Measurements from ENCODE around the gene TRAM2. TPM values are rescaled to one million over a fixed set of nuclear protein-coding genes. Genes with fewer than 3 reads are reported as not detected.

The TRAM2 gene
- total RNA-seq, 1 donor from 2014 or later = 22.1 TPM

DNA sequence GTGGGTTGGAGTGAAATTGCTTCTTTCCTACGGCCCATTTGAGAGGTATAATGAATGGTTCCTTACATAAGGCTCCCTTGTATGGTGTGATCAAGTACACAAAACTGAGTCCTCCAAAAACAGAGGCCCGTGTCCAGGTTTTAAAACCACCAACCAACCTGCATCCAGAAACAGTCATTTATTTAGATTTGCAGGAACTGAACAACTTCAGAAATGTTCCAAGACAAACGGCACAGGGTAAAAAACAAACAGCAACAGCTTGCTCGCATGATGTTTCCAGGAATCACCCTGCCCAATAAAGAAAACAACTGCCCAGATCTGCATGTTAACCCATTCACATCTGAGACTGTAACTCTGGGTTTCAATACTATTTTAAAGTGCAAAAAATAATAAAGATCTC lies 40.2 kb upstream of the TRAM2 start:
- Mint-ChIP-seq H3K27ac (no peak overlapping the region), H3K4me3 (no peak overlapping the region), H3K36me3 (no peaks in the 10 kb centered on the region), H3K4me1 (no peaks in the 10 kb centered on the region), H3K27me3 (ENCODE audit: low read depth) (no peaks in the 10 kb centered on the region), H3K9me3 (no peaks in the 10 kb centered on the region)
- TF ChIP-seq CTCF (IDR thresholded peaks at IDR 0.05; ENCODE audit: unreplicated experiment) = no peak
- DNase-seq (ENCODE audit: low spot score in 2 of 2, unreplicated experiment in 2 of 2) = no peak

DNA sequence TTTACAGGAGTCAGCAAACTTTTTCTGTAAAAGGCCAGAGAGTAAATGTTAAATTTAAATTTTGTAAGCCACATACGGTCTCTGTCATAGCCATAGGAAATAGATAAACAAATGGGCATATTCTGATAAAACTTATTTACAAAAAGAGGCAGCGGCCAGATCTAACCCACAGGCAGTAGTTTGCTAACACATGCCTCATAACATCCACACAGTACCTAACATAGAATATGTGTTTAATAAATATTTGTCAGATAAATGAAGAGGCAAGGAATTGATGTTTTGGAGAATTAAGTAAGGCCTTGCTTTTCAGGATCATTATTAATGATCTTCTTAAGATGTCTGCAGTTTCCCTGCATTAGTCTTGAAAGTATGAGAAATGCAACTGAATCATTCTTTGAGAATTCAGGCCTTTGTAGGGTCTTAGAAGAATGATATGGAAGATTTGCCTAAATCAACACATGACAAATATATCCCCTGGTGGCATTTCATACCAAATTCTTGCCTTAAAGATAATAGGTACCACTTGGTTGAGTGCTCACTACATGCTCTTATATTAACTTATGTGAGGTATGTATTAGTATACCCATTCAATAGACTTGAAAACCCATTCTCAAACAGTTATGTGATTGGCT lies 39.3 kb upstream of the TRAM2 start:
- Mint-ChIP-seq H3K4me1 (no peaks in the 10 kb centered on the region), H3K27me3 (ENCODE audit: low read depth) (no peaks in the 10 kb centered on the region), H3K4me3 (no peak overlapping the region), H3K9me3 (no peaks in the 10 kb centered on the region), H3K36me3 (no peaks in the 10 kb centered on the region), H3K27ac (no peak overlapping the region)
- no peak for DNase-seq (ENCODE audit: low spot score in 2 of 2, unreplicated experiment in 2 of 2)
- no peak for TF ChIP-seq CTCF (IDR thresholded peaks at IDR 0.05; ENCODE audit: unreplicated experiment)

- no peaks in the 10 kb centered on the region for H3K36me3 Mint-ChIP-seq
- H3K27ac Mint-ChIP-seq = no peak overlapping the region
- TF ChIP-seq CTCF (IDR thresholded peaks at IDR 0.05; ENCODE audit: unreplicated experiment) = no peak
- no peaks in the 10 kb centered on the region for H3K27me3 Mint-ChIP-seq (ENCODE audit: low read depth)
- H3K4me3 Mint-ChIP-seq = no peak overlapping the region
- DNase-seq (ENCODE audit: low spot score in 2 of 2, unreplicated experiment in 2 of 2) = no peak
- H3K9me3 Mint-ChIP-seq = peaks cover 17% of the 10 kb centered on the region
- peaks cover 8% of the 10 kb centered on the region for H3K4me1 Mint-ChIP-seq
Observed at GRCh38 chr6:52612336-52613054, 35.6 kb upstream of the TRAM2 start.

DNA sequence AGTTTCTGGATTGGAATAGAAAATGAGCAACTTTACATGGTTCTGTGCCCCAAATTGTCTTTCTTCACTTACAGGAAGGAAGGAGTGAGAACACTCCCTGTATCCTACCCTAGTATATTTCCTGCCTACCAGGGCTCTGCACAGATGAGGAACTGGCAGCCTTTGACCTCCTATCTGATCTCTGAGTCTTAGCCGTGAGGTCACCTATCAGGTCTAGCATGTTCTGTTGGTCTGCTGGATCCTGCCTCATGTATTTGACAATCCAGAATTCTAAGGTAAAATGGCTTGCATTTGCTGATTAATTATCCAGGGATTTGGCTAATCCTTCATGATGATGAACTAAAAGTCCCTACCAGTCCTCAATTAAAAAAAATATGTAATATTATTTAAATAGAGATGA lies 35.0 kb upstream of the TRAM2 start:
- Mint-ChIP-seq H3K4me3 (no peak overlapping the region), H3K36me3 (no peaks in the 10 kb centered on the region), H3K27ac (no peak overlapping the region), H3K9me3 (peaks cover 17% of the 10 kb centered on the region), H3K27me3 (ENCODE audit: low read depth) (no peaks in the 10 kb centered on the region), H3K4me1 (peaks cover 12% of the 10 kb centered on the region)
- no peak for DNase-seq (ENCODE audit: low spot score in 2 of 2, unreplicated experiment in 2 of 2)
- no peak for TF ChIP-seq CTCF (IDR thresholded peaks at IDR 0.05; ENCODE audit: unreplicated experiment)

DNA sequence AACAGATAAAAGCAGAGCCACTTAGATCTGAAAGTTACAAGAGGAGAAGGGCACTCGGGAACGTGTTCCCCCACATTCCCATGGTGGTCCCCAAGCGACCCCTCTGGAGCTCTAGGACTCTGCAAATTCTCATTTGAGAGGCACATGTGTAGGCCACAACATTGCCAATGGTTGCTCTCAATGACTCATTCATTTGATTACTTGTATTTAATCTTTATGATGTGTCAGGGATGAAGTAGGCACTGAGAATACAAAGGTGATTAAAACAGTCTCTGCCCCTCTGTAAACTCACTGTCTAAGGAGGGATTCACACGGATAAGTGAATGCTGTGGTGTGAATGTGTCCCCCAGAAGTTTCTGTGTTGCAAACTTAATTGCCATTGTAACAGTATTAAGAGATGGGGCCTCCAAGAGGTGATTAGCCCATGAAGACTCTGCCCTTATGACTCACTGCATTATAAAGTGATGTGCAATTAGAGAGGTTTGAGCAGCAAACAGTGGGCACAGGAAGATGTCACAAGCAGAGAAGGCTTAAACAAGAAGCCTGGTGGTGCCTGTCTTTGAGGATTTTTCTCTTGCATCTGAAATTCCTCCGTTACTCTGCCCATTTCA lies 34.0 kb upstream of the TRAM2 start:
- H3K9me3 Mint-ChIP-seq = peaks cover 17% of the 10 kb centered on the region
- H3K27ac Mint-ChIP-seq = no peak overlapping the region
- TF ChIP-seq CTCF (IDR thresholded peaks at IDR 0.05; ENCODE audit: unreplicated experiment) = no peak
- no peaks in the 10 kb centered on the region for H3K27me3 Mint-ChIP-seq (ENCODE audit: low read depth)
- peaks cover 20% of the 10 kb centered on the region for H3K4me1 Mint-ChIP-seq
- H3K4me3 Mint-ChIP-seq = no peak overlapping the region
- H3K36me3 Mint-ChIP-seq = no peaks in the 10 kb centered on the region
- no peak for DNase-seq (ENCODE audit: low spot score in 2 of 2, unreplicated experiment in 2 of 2)

Data from mesothelial cell of epicardium (in vitro differentiated cells).